GM21447 (cell line): Measurements from ENCODE around the gene ESPNL.

ENCODE experiments used
- ATAC-seq: cut with Tn5 transposase; IDR thresholded peaks from one replicate; pipeline ENCODE4 v1.9.1; 2021; ENCODE audit not compliant: unreplicated experiment

ESPNL gene

DNA sequence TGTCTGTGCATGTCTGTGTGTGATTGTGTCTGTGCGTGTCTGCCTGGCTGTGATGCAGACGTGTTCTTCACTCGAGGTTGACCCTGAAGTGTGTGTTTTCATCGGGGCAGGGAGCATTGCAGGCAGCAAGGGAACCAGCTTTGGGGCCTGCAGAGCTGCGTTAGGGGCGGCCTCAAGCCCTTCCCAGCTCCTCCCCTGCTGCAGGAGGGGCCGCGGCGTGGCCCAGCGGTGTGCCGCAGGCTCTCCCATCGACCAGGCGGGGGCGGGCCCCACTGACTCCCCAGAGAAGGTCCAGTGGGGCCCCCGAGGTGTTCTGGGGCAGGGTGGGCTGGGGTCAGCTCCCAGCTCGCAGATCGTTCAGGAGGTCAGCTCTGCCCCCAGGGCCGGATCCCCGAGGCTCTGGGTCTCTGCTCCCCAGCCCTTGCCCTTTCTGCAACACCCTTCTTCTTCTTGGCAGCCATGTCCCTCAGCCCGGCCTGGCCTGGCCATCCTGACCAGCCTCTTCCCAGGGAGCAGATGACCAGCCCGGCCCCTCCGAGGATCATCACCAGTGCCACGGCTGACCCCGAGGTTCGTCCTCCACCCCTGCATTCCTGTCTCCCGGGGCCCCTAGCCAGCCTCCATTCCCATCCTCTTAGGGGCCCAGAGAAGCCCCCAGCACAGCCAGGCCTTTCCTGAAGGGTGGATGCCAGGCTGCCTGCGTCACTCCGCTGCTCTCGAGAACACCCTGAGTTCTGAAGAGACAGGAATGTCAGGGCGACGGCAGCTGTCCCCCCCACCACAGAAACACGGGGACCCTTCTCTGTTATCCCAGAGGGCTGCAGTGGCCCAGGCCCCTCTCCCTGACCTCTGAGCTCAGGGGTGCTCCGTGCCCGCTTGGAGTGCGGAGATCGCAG, 27.3 kb downstream of the ESPNL start:
- ATAC-seq, result no peak

DNA sequence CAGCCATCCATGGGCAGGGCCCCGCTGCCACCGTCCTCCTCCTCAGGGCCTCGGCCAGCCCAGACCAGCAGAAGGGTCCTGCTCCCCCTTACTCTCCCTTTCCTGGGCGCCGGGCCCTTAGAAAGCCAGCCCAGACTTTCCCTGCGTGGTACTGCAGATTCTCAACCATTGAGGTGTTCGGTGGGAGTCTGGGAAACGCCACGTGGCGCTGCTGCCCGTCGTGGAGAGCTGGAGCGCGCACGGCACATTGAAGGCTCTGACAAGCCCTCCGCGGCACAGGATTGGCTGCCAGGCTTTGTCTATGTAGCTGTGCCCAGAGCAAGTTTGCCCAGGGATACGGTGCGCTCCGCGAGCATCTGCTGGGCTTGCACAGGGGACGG, 27.9 kb downstream of the ESPNL start:
- ATAC-seq, result no peak

DNA sequence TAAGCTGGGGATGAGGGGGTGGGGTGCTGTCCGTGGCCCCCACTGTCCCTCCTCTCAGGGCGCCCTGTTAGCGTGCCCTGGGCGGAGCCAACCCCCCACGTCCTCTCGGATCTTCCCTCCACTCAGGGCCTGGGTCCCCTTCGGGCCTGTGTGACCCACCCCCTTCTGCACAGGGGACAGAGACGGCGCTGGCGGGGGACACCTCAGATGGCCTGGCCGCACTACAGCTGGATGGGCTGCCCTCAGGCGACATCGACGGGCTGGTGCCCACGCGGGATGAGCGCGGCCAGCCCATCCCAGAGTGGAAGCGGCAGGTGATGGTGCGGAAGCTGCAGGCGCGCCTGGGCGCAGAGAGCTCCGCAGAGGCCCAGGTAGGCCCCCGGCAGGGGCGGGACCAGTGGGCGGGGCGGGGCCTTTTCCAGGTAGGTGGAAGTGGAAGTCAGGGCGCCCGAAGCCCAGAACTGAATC, 28.4 kb downstream of the ESPNL start:
- ATAC-seq, result no peak

DNA sequence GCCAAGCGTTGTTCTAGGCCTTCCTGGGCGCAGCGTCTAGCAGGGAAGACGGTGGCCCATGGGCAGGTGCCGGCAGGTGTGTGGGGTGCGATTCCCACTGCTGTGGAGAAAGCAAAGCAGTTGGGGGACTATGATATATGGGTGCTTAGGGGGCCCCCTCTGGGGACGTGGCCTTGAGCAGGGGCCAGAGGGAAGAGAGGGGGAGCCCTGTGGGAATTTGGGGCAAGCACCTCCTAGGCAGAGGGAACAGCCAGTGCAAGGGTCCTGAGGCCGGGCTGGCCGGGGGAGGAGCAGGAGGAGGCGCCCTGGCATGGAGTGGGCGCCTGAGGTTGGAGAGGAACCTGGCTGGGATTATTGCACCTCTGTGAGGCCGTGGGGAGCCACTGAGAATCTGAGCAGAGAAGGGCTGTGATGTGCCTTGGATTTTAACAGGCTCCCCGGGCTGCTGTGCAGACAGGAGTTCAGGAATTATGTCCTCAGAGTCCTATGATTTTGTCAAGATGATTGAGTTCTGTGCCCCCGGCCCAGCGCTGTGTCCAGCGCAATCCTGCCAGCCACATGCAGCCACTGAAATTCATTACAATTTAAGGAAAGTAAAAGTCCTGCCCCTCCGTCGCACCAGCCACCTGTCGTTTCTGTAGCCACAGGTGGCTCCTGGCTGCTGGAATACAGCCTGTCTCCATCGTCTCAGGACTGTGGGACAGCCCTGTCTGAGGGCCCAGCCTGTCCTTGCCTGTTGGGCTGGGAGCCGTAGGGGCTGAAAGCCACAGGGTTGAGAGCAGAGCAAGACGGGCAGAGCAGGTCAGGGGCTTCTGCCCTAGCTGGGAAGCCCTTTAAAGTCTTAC, 29.2 kb downstream of the ESPNL start:
- ATAC-seq, result no peak

DNA sequence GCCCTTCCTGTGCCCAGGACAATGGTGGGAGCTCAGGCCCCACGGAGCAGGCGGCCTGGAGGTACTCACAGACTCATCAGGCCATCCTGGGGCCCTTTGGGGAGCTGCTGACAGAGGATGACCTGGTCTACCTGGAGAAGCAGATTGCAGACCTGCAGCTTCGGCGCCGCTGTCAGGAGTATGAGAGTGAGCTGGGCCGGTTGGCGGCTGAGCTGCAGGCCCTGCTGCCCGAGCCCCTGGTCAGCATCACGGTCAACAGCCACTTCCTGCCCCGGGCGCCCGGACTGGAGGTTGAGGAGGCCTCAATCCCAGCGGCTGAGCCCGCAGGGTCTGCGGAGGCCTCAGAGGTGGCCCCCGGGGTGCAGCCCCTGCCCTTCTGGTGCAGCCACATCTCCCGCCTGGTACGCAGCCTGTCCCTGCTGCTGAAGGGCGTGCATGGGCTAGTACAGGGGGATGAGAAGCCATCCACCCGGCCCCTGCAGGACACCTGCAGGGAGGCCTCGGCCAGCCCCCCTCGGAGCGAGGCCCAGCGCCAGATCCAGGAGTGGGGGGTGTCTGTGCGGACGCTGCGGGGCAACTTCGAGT, 30.1 kb downstream of the ESPNL start:
- ATAC-seq, result no peak

DNA sequence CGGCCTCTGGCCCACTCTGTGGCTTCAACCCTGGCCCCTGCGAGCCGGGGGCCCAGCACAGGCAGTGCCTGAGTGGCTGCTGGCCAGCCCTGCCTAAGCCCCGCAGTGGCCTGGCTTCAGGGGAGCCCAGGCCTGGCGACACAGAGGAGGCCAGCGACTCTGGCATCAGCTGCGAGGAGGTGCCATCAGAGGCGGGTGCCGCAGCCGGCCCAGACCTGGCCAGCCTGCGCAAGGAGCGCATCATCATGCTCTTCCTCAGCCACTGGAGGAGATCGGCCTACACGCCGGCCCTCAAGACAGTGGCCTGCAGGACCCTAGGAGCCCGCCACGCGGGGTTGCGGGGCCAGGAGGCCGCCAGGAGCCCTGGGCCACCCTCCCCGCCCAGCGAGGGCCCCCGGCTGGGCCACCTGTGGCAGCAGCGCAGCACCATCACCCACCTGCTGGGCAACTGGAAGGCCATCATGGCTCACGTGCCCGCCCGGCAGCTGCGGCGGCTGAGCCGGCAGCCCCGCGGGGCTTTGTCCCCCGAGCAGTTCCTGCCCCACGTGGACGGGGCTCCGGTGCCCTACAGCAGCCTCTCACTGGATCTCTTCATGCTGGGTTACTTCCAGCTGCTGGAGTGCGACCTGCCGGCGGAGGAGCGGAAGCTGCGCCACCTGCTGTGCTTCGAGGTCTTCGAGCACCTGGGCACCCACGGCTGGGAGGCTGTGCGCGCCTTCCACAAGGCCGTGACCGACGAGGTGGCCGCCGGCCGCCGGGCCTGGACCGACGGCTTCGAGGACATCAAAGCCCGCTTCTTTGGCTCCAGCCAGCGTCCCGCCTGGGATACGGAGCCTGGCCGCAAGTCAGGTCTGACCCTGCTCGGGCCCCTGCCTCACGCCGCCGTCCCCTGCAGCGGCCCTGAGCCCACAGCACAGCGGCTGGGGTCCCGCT, 30.8 kb downstream of the ESPNL start:
- ATAC-seq, result no peak

DNA sequence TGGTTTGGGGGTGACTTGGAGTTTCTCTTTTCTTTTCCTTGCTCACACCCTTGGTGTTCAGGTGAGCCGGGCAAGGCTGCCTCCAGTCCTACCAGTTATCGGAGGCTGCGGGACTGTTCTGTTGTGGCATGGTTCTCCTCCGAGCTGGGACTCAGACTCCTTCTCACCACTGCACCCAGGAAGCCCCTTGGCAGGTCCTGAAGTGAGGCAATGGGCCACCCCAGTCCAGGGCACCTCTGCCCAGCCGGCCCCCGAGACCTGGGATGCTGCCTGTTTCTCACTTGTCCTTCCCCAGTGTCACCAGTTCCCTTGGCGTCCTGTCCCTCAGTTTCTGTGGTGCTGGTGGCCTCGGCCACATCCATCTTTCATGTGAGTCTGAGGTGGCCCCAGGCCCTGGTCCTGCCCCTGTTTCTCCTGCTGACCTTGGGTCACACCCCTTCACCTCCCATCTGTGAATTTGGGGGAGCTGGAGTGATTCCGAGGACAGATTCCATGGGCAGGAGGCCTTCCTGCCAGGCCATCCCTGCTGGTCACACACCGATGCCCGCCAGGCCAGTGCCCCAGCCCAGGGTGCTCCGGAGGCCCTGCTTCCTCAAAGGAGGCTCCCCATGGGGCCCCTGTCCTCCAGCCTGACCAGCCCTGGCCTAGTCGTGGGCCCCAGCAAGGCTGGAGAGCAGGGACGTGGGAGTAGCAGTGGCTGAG, 31.8 kb downstream of the ESPNL start:
- ATAC-seq, result no peak

- ATAC-seq, result no peak
These were observed 32.6 kb downstream of the ESPNL start for GRCh38 chr2:238132463-238133450.

GRCh38 chr2:238133499-238134392, 33.6 kb downstream of the ESPNL start:
- ATAC-seq, result no peak

GRCh38 chr2:238134393-238134785, 34.2 kb downstream of the ESPNL start:
- ATAC-seq, result no peak

DNA sequence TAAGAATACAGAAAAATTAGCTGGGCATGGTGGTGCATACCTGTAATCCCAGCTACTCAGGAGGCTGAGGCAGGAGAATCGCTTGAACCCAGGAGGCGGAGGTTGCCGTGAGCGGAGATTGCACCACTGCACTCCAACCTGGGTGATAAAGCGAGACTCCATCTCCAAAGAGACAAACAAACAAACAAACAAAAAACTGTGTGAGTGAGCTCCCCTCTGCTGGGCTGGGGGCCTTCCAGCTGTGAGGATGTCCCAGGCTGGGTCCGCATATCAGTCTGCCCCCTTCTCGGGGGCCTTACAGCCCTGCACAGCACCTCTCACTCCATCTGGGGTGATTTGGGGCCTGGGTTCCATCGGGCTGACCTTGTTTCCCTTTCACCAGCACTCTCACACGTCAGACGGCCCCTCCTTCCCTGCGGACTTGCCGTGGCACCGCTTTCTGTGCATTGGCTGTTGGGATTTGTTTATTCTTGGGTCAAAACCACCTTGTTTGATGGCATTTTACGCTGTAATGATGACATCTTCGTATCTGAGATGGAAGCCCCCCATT, 35.5 kb downstream of the ESPNL start:
- no peak for ATAC-seq

GRCh38 chr2:238136820-238137537, 36.8 kb downstream of the ESPNL start:
- no peak for ATAC-seq

DNA sequence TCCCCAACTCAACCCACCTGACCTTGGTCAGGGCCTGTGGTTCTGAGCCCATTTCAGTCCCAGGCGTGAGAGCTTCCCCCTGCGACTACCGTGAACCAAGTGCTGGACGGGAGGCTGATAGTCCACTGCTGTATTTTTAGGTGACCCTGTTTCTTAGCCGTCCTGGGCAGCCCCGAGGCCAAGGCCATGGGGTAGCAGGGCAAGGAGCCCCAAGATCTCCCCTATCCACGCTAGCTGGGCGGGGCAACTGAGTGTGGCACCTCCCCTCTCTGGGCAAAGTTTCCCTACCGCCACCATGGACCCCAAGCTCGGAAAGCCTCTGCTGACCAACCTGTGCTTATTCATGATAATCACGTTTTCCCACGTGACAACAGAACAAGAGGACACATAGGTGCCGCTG, 37.7 kb downstream of the ESPNL start:
- ATAC-seq, result no peak

DNA sequence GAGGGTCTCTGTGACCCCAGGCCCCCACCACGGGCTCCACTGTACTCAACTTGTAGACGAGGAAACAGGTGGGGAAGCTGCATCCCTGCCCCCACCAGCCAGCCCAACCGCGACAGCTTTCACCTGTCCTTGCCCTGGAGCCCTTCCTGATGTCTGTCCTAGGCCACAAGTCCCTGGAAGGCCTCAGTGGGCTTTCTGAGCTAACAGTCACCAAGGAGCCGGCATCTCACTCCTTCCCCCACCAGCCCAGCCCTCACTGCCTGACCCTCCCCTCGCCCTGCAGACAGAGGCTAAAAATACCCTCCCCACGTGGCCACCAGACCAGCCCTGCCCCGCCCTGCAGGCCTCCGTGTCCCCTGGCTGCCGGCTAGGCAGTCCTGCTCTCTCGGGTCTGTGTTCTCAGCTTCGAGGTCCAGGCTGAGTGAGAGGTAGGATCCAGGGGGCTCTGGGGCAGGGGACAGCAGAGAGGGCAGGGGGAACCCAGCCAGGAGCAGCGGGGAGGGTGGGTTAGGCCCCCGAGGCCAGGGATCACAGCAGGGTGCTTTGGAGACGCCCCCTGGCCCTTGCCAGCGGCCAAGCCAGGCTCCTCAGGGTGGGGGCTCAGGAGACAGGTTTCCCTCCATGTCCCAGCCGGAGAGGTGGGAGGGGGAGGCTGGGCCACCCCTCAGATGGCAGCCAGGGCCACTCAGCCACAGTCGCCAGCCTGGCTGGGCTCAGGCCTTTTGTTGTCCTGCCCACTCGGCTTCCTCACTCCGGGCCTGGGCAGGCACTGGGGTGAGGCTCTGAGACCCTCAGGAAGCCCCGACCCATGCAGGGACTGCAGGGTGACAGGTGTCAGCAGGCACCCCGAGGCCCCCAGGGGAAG, 38.4 kb downstream of the ESPNL start, which contains the start of gene KLHL30:
TSS of gene KLHL30 (plus strand) at position 338 of the 865 bp plus-strand sequence. CDS start 2,087 bp downstream, outside the sequence.
- ATAC-seq, result no peak

GRCh38 chr2:238139196-238140039, 39.3 kb downstream of the ESPNL start:
- no peak for ATAC-seq
